ENCODE data around the gene RPS17.

RPS17 gene

GRCh38 chr15:82556315-82557035 is 16.2 kb upstream of the RPS17 start:
- no peak for TF ChIP-seq CTCF (IDR thresholded peaks at IDR 0.05; ENCODE audit: borderline replicate concordance, insufficient read depth, low read depth, low read length)
- H3K4me3 ChIP-seq (ENCODE audit: low read depth, low read length): no peak overlapping the region

DNA sequence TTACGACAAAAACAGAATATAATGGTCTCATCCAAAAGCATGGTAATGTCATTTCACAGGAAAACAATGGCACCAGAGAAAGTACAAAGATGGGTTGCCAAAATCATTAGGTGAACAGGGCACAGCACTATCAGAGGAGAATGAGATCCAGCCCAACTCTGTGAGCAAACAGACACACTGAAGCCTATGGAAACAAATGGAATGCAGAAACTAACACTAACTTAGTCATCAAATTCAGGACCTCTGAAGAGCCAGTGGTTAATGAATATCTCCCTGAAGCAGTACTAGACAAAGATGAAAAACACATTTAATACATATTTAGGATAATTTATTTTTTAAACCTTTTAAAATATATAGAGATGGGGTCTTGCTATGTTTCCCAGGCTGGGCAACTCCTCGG is 14.6 kb upstream of the RPS17 start:
- H3K4me3 ChIP-seq (ENCODE audit: low read depth, low read length): no peak overlapping the region

GRCh38 chr15:82554351-82554750 is 14.1 kb upstream of the RPS17 start:
- no peak for TF ChIP-seq CTCF (IDR thresholded peaks at IDR 0.05; ENCODE audit: borderline replicate concordance, insufficient read depth, low read depth, low read length)

More for the DNA sequence above, 14.6 kb upstream of the RPS17 start:
- no peak for TF ChIP-seq CTCF (IDR thresholded peaks at IDR 0.05; ENCODE audit: borderline replicate concordance, insufficient read depth, low read depth, low read length)

DNA sequence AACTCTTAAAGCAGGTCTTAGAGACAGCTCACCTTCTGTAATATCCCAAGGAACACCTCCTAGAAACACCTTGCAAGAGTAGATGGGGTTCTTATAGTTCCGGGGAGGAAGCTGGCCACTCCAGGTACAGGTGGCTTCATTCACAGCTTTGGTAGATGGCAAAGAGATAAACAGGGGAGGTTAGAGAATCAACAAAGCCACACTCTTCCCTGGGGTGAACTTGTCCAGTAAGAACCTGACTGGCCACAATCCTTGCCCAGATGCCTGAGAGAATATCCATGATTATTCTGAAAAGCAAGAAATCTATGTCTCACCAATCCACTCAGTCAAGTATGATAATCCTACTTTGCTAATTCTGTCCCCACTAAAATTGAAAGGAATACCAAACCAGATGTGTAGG is 13.6 kb upstream of the RPS17 start:
- no peak for TF ChIP-seq CTCF (IDR thresholded peaks at IDR 0.05; ENCODE audit: borderline replicate concordance, insufficient read depth, low read depth, low read length)
- H3K4me3 ChIP-seq (ENCODE audit: low read depth, low read length): no peak overlapping the region

More at GRCh38 chr15:82554351-82554750, 14.1 kb upstream of the RPS17 start:
- no peak overlapping the region for H3K4me3 ChIP-seq (ENCODE audit: low read depth, low read length)

DNA sequence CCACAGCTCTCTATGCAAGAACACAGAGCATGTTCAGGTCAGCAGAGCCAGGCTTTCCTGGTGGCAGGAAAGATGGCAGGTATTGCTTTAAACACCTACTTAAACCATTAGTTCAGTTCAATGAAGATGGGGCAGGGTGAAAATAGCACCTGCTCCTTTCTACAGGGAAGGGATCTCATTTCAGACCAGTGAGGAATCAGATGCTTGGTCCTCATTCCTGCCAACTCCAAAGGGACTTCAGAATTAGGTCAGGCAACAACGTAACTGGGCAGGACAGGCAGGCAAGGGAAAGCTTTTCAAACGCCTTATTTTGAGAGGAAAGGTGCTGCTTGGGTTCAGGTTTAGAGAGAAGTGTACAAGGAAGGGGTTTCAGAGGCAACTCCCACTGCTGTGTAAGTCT is 12.6 kb upstream of the RPS17 start:
- TF ChIP-seq CTCF (IDR thresholded peaks at IDR 0.05; ENCODE audit: borderline replicate concordance, insufficient read depth, low read depth, low read length): no peak
- H3K4me3 ChIP-seq (ENCODE audit: low read depth, low read length): no peak overlapping the region

GRCh38 chr15:82551646-82552247 is 11.5 kb upstream of the RPS17 start:
- no peak overlapping the region for H3K4me3 ChIP-seq (ENCODE audit: low read depth, low read length)
- no peak for TF ChIP-seq CTCF (IDR thresholded peaks at IDR 0.05; ENCODE audit: borderline replicate concordance, insufficient read depth, low read depth, low read length)

- TF ChIP-seq CTCF (IDR thresholded peaks at IDR 0.05; ENCODE audit: borderline replicate concordance, insufficient read depth, low read depth, low read length): no peak
- no peak overlapping the region for H3K4me3 ChIP-seq (ENCODE audit: low read depth, low read length)
Observed at GRCh38 chr15:82549199-82549665, 9.0 kb upstream of the RPS17 start.
